Neural cell (in vitro differentiated cells): Measurements from ENCODE around the gene LRRC27. TPM values are rescaled to one million over a fixed set of nuclear protein-coding genes. Genes with fewer than 3 reads are reported as not detected.

ENCODE experiments used
- H2AFZ ChIP-seq: fragments of 200-600, 300-800 bp; sonication (generic), shearing (Covaris generic); 2 replicates; pipeline ENCODE4 v1.6.0; 2014; ENCODE audit warnings: low read depth, mild to moderate bottlenecking, antibody characterized with exemption, low read length, moderate library complexity
- H3F3A ChIP-seq: fragments of 200-600 bp; shearing (Covaris generic); 2 replicates; pipeline ENCODE4 v1.6.1; 2016; ENCODE audit warnings: mild to moderate bottlenecking, moderate library complexity, mixed read lengths, antibody characterized with exemption, low read length; ENCODE audit not compliant: insufficient read depth, poor library complexity, severe bottlenecking
- H3K27ac ChIP-seq: fragments of 200-600, 300-800 bp; sonication (generic), shearing (Covaris generic); 2 replicates; pipeline ENCODE4 v1.5.1; 2014; ENCODE audit warnings: mild to moderate bottlenecking, low read length, moderate library complexity
- H3K27me3 ChIP-seq: fragments of 300-800, 200-600 bp; sonication (generic), shearing (Covaris generic); 2 replicates; pipeline ENCODE4 v1.6.0; 2014; ENCODE audit warnings: mild to moderate bottlenecking, low read depth, low read length, moderate library complexity; ENCODE audit not compliant: insufficient read depth
- H3K36me3 ChIP-seq: fragments of 300-800, 200-600 bp; sonication (generic), shearing (Covaris generic); 2 replicates; pipeline ENCODE4 v1.5.1; 2014; ENCODE audit warnings: mild to moderate bottlenecking, antibody characterized with exemption, low read length, moderate library complexity; ENCODE audit not compliant: insufficient read depth
- H3K4me2 ChIP-seq: fragments of 300-800, 200-600 bp; sonication (generic), shearing (Covaris generic); 2 replicates; pipeline ENCODE4 v1.6.0; 2014; ENCODE audit warnings: mild to moderate bottlenecking, low read length
- H3K4me3 ChIP-seq: fragments of 300-800, 200-600 bp; sonication (generic), shearing (Covaris generic); 2 replicates; pipeline ENCODE4 v1.5.1; 2014; ENCODE audit warnings: mild to moderate bottlenecking, low read length, moderate library complexity
- H3K79me2 ChIP-seq: fragments of 200-600 bp; shearing (Covaris generic); replicated peaks from 2 replicates; pipeline ENCODE4 v1.6.0; 2014; ENCODE audit warnings: mild to moderate bottlenecking, low read length, moderate library complexity; ENCODE audit not compliant: insufficient read depth
- H3K9ac ChIP-seq: fragments of 300-800, 200-600 bp; sonication (generic), shearing (Covaris generic); 2 replicates; pipeline ENCODE4 v1.6.1; 2016; ENCODE audit warnings: mild to moderate bottlenecking, low read length, mixed read lengths
- H3K9me2 ChIP-seq: fragments of 200-600 bp; shearing (Covaris generic); 2 replicates; pipeline ENCODE4 v1.6.1; 2016; ENCODE audit warnings: mild to moderate bottlenecking, low read length, mixed read lengths; ENCODE audit not compliant: insufficient read depth
- H3K9me3 ChIP-seq: fragments of 200-600, 300-800 bp; sonication (generic), shearing (Covaris generic); 2 replicates; pipeline ENCODE4 v1.6.1; 2016; ENCODE audit warnings: mild to moderate bottlenecking, mixed run types, low read length, moderate library complexity, mixed read lengths
- H4K20me1 ChIP-seq: fragments of 200-600 bp; shearing (Covaris generic); 2 replicates; pipeline ENCODE4 v1.6.1; 2016; ENCODE audit warnings: mild to moderate bottlenecking, mixed run types; ENCODE audit not compliant: insufficient read depth
- CTCF ChIP-seq: fragments of 450-650 bp; IDR thresholded peaks from 2 replicates; pipeline ENCODE4 v1.5.1; 2014; ENCODE audit warnings: antibody characterized with exemption, mild to moderate bottlenecking, moderate library complexity; ENCODE audit not compliant: poor library complexity, severe bottlenecking
- EP300 ChIP-seq: fragments of 450-650 bp; conservative IDR thresholded peaks from 2 replicates; pipeline ENCODE4 v1.6.1; 2014; ENCODE audit warnings: antibody characterized with exemption, mild to moderate bottlenecking, moderate library complexity; ENCODE audit not compliant: poor library complexity, severe bottlenecking
- EZH2 ChIP-seq: fragments of 200-600, 300-800 bp; shearing (Covaris generic), sonication (generic); IDR thresholded peaks from 2 replicates; pipeline ENCODE4 v1.6.1; 2014; ENCODE audit warnings: antibody characterized with exemption, low read length, borderline replicate concordance, mild to moderate bottlenecking; ENCODE audit not compliant: insufficient read depth, poor library complexity, severe bottlenecking
- MXI1 ChIP-seq: fragments of 450-650 bp; conservative IDR thresholded peaks from 2 replicates; pipeline ENCODE4 v1.6.1; 2014; ENCODE audit warnings: antibody characterized with exemption, mild to moderate bottlenecking; ENCODE audit not compliant: poor library complexity, severe bottlenecking
- POLR2AphosphoS5 ChIP-seq: IDR thresholded peaks from 2 replicates; pipeline ENCODE4 v1.6.1; 2012
- RAD21 ChIP-seq: fragments of 450-650 bp; conservative IDR thresholded peaks from 2 replicates; pipeline ENCODE4 v1.6.1; 2014; ENCODE audit warnings: antibody characterized with exemption, mild to moderate bottlenecking, moderate library complexity
- REST ChIP-seq: IDR thresholded peaks from 2 replicates; pipeline ENCODE4 v1.6.1; 2012; ENCODE audit warnings: borderline replicate concordance
- SMC3 ChIP-seq: fragments of 450-650 bp; conservative IDR thresholded peaks from 2 replicates; pipeline ENCODE4 v1.6.1; 2014; ENCODE audit warnings: antibody characterized with exemption, mild to moderate bottlenecking, moderate library complexity; ENCODE audit not compliant: poor library complexity
- TAF1 ChIP-seq: IDR thresholded peaks from 2 replicates; pipeline ENCODE4 v1.6.1; 2012; ENCODE audit warnings: low read depth
- polyA plus RNA-seq: library from polyadenylated mRNA; depleted of rRNA; stranded (reverse); fragments of >200 nt; gene quantifications from 2 replicates; pipeline ENCODE4 v1.2.3, GENCODE V29; 2014

Gene LRRC27
- polyA plus RNA-seq, 1 donor from 2014 or later, result 26.7 TPM

GRCh38 chr10:132309471-132309865, 22.5 kb upstream of the LRRC27 start:
- Histone ChIP-seq H3K4me3 (no peak overlapping the region), H3K9me3 (no peaks in the 10 kb centered on the region), H3K4me2 (no peak overlapping the region), H4K20me1 (no peaks in the 10 kb centered on the region), H3K27me3 (peaks cover 8% of the 10 kb centered on the region), H3F3A (no peaks in the 10 kb centered on the region), H3K27ac (no peak overlapping the region), H3K36me3 (no peaks in the 10 kb centered on the region), H3K9me2 (no peaks in the 10 kb centered on the region), H2AFZ (no peak overlapping the region), H3K9ac (no peak overlapping the region), H3K79me2 (no peaks in the 10 kb centered on the region)
- no peak for TF ChIP-seq REST
- TF ChIP-seq MXI1, result no peak
- no peak for TF ChIP-seq TAF1
- TF ChIP-seq EZH2, result no peak
- no peak for TF ChIP-seq SMC3

GRCh38 chr10:132309879-132310591, 22.0 kb upstream of the LRRC27 start:
- H3F3A ChIP-seq, result no peaks in the 10 kb centered on the region
- H3K27ac ChIP-seq, result no peak overlapping the region
- no peak overlapping the region for H2AFZ ChIP-seq
- no peak overlapping the region for H3K4me2 ChIP-seq
- H3K79me2 ChIP-seq, result no peaks in the 10 kb centered on the region
- H3K9me3 ChIP-seq, result no peaks in the 10 kb centered on the region
- no peaks in the 10 kb centered on the region for H3K9me2 ChIP-seq
- H3K4me3 ChIP-seq, result no peak overlapping the region
- H3K9ac ChIP-seq, result no peak overlapping the region
- no peaks in the 10 kb centered on the region for H3K36me3 ChIP-seq
- H4K20me1 ChIP-seq, result no peaks in the 10 kb centered on the region
- TF ChIP-seq TAF1 (no peak), EP300 (no peak), POLR2AphosphoS5 (no peak), EZH2 (no peak)
- peaks cover 8% of the 10 kb centered on the region for H3K27me3 ChIP-seq

- Histone ChIP-seq H3K27ac (no peak overlapping the region), H3K36me3 (no peaks in the 10 kb centered on the region), H3K9me3 (no peaks in the 10 kb centered on the region), H4K20me1 (no peaks in the 10 kb centered on the region), H3K27me3 (peaks cover 8% of the 10 kb centered on the region), H3K9ac (no peak overlapping the region), H3F3A (no peaks in the 10 kb centered on the region), H2AFZ (no peak overlapping the region), H3K9me2 (no peaks in the 10 kb centered on the region), H3K79me2 (no peaks in the 10 kb centered on the region), H3K4me2 (no peak overlapping the region), H3K4me3 (no peak overlapping the region)
- no peak for TF ChIP-seq RAD21
- TF ChIP-seq TAF1, result no peak
- TF ChIP-seq EZH2, result no peak
- no peak for TF ChIP-seq POLR2AphosphoS5
- no peak for TF ChIP-seq CTCF
- TF ChIP-seq SMC3, result no peak
- no peak for TF ChIP-seq MXI1
- TF ChIP-seq EP300, result no peak
- no peak for TF ChIP-seq REST
Measured at GRCh38 chr10:132310701-132311337, 21.2 kb upstream of the LRRC27 start.
